Panc1 (cell line): ENCODE data around the gene GPRC5C. TPM values are rescaled to one million over a fixed set of nuclear protein-coding genes. Genes with fewer than 3 reads are reported as not detected.

Experiments
- ATAC-seq: fragments of 200-7000 bp; cut with Tn5 transposase; 2 replicates; pipeline ENCODE4 v1.9.1; 2020; ENCODE audit warnings: mild to moderate bottlenecking, moderate library complexity
- BruUV-seq: library from RNA; stranded (reverse); fragments of 400-500 nt; replicated peaks from 2 replicates; lab custom pipeline; 2021; lab: Mats Ljungman, UMichigan
- CTCF ChIA-PET: fragments of 300-600 bp; sonication (Branson Sonifier 250); formaldehyde crosslinking; loops from one replicate; lab custom pipeline; 2022; ENCODE audit warnings: antibody characterized with exemption; lab: Charles Lee
- POLR2A ChIA-PET: fragments of 300-600 bp; sonication (Branson Sonifier 250); formaldehyde crosslinking; loops from one replicate; lab custom pipeline; 2022; ENCODE audit warnings: antibody characterized with exemption; lab: Charles Lee
- DNase-seq: peaks from one replicate; pipeline ENCODE4 v3.0.0-alpha.2; 2010; ENCODE audit warnings: low read depth, low spot score
- H3K27ac ChIP-seq: 2 replicates; pipeline ENCODE4 v1.5.1; 2011; ENCODE audit warnings: mild to moderate bottlenecking, low read length, inconsistent platforms
- H3K27me3 ChIP-seq: fragments of 200-500 bp; sonication (Bioruptor generic); 2 replicates; pipeline ENCODE4 v1.6.0; 2014; ENCODE audit warnings: low read length, inconsistent platforms; ENCODE audit not compliant: control insufficient read depth, insufficient read depth
- H3K36me3 ChIP-seq: fragments of 200-500 bp; sonication (Bioruptor generic); 2 replicates; pipeline ENCODE4 v1.5.1; 2014; ENCODE audit warnings: inconsistent platforms, mild to moderate bottlenecking, low read length, moderate library complexity; ENCODE audit not compliant: control insufficient read depth, insufficient read depth
- H3K4me1 ChIP-seq: 2 replicates; pipeline ENCODE4 v1.5.1; 2011; ENCODE audit warnings: inconsistent platforms, mild to moderate bottlenecking, low read length, moderate library complexity; ENCODE audit not compliant: control insufficient read depth, insufficient read depth
- H3K4me3 ChIP-seq, 2 experiments: 2 replicates each; pipeline ENCODE4 v1.5.1; 2011 to 2012; ENCODE audit warnings: low read depth in 2 of 2, low read length in 2 of 2, mild to moderate bottlenecking in 2 of 2, inconsistent platforms in 1 of 2, moderate library complexity in 1 of 2
- H3K9me3 ChIP-seq: fragments of 200-500 bp; sonication (Bioruptor generic); 2 replicates; pipeline ENCODE4 v1.5.1; 2014; ENCODE audit warnings: low read depth, mild to moderate bottlenecking, inconsistent platforms, low read length, moderate library complexity; ENCODE audit not compliant: control insufficient read depth, insufficient read depth
- POLR2AphosphoS5 ChIP-seq: IDR thresholded peaks from 2 replicates; pipeline ENCODE4 v1.6.1; 2012; ENCODE audit warnings: mild to moderate bottlenecking, low read depth, low read length, moderate library complexity
- REST ChIP-seq, 2 experiments: IDR thresholded peaks; 2 replicates each; pipeline ENCODE4 v1.6.1; 2011 to 2012; ENCODE audit warnings: low read depth in 2 of 2, control low read depth in 1 of 2, low read length in 1 of 2, mild to moderate bottlenecking in 1 of 2, moderate library complexity in 1 of 2; ENCODE audit not compliant: insufficient read depth in 1 of 2
- SIN3A ChIP-seq: IDR thresholded peaks from 2 replicates; pipeline ENCODE4 v1.6.1; 2012; ENCODE audit warnings: low read depth, mild to moderate bottlenecking, low read length, moderate library complexity, borderline replicate concordance; ENCODE audit not compliant: insufficient read depth
- TCF7L2 ChIP-seq: IDR thresholded peaks from 2 replicates; pipeline ENCODE4 v1.6.1; 2011; ENCODE audit warnings: mild to moderate bottlenecking, low read depth, low read length, inconsistent platforms
- in situ Hi-C: cut with HindIII; loops from 2 replicates; pipeline ENCODE4 v1.10.0; 2016; ENCODE audit warnings: low sequenced_read_pairs, low pct_unique_long_range_greater_than_20kb
- intact Hi-C: fragments of 100-400 bp; cut with micrococcal nuclease; formaldehyde crosslinking; loops from one replicate; pipeline ENCODE4 v1.10.0; 2022; ENCODE audit not compliant: unreplicated experiment
- total RNA-seq: library from RNA; stranded (reverse); gene quantifications from one replicate; pipeline ENCODE4 v1.2.1, GENCODE V29; 2021; ENCODE audit not compliant: unreplicated experiment
- TF ChIP-seq, protein P1 (sequence below): fragments of 450-650 bp; IDR thresholded peaks from 2 replicates; pipeline ENCODE4 v1.5.1; 2017; ENCODE audit warnings: mild to moderate bottlenecking

Gene GPRC5C
- total RNA-seq, 1 experiment from 2014 or later: 57.1 TPM

DNA sequence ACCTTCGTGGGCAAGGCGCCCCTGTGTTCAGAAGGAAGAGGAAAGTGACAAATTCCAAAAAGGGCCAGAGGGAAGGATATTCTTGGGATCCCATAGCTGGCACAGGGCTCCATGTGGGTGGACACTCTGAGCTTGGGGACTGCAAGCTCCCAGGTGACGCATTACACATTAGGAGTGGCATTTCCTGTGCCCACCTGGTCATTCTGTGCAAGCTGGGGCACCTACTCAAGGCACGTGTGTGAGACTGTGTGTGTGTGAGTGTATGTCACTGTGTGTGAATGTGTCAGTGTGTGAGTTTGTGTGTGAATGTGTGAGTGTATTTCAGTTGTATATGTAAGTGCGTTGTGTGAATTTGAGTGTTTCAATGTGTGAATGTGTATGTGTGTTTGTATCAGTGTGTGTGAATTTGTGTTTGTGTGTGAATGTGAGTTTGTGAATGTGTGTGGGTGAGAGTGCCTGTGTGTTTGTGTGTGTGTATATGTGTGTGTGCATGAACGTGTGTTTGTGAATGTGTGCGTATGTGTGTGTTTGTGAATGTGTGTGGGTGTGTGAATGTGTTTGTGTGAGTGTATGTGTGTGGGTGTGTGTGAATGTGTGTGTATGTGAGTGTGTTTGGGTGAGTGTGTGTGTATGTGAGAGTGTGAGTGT is 33.0 kb downstream of the GPRC5C start:
- no peaks in the 10 kb centered on the region for H3K4me1 ChIP-seq
- CTCF ChIA-PET: no interaction called here
- ATAC-seq (peak; percentile 35; the same call in 1 of the 2 replicates), DNase-seq (no peak)
- no peaks in the 10 kb centered on the region for H3K9me3 ChIP-seq
- H3K27me3 ChIP-seq: no peaks in the 10 kb centered on the region
- intact Hi-C loops (no loop called here), in situ Hi-C loops (no loop called here)
- no peak overlapping the region for H3K27ac ChIP-seq
- POLR2A ChIA-PET: no interaction called here
- no peak overlapping the region for H3K4me3 ChIP-seq
- H3K36me3 ChIP-seq: no peaks in the 10 kb centered on the region
- TF ChIP-seq, protein P1, sequence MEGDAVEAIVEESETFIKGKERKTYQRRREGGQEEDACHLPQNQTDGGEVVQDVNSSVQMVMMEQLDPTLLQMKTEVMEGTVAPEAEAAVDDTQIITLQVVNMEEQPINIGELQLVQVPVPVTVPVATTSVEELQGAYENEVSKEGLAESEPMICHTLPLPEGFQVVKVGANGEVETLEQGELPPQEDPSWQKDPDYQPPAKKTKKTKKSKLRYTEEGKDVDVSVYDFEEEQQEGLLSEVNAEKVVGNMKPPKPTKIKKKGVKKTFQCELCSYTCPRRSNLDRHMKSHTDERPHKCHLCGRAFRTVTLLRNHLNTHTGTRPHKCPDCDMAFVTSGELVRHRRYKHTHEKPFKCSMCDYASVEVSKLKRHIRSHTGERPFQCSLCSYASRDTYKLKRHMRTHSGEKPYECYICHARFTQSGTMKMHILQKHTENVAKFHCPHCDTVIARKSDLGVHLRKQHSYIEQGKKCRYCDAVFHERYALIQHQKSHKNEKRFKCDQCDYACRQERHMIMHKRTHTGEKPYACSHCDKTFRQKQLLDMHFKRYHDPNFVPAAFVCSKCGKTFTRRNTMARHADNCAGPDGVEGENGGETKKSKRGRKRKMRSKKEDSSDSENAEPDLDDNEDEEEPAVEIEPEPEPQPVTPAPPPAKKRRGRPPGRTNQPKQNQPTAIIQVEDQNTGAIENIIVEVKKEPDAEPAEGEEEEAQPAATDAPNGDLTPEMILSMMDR: no peak
- TF ChIP-seq TCF7L2: no peak
- TF ChIP-seq POLR2AphosphoS5: no peak
- TF ChIP-seq REST (IDR thresholded peaks at IDR 0.05; ENCODE audit: insufficient read depth in 1 of 2, low read depth in 2 of 2, low read length in 1 of 2): no peak
- TF ChIP-seq SIN3A: no peak
- no TSS peak for BruUV-seq

- H3K4me3 ChIP-seq: no peak overlapping the region
- DNase-seq: no peak
- ChIA-PET CTCF (no interaction called here), POLR2A (no interaction called here)
- H3K27ac ChIP-seq: no peak overlapping the region
- intact Hi-C loops: no loop called here
- no peaks in the 10 kb centered on the region for H3K36me3 ChIP-seq
- no TSS peak for BruUV-seq
- H3K9me3 ChIP-seq: no peaks in the 10 kb centered on the region
- in situ Hi-C loops: no loop called here
- H3K27me3 ChIP-seq: no peaks in the 10 kb centered on the region
- no peaks in the 10 kb centered on the region for H3K4me1 ChIP-seq
- TF ChIP-seq, protein P1: no peak
- no peak for TF ChIP-seq REST (IDR thresholded peaks at IDR 0.05; ENCODE audit: insufficient read depth in 1 of 2, low read depth in 2 of 2, low read length in 1 of 2)
- no peak for TF ChIP-seq TCF7L2
- TF ChIP-seq SIN3A: no peak
- TF ChIP-seq POLR2AphosphoS5: no peak
- ATAC-seq: no peak
Observed at GRCh38 chr17:74465378-74466110, 33.7 kb downstream of the GPRC5C start.
